ENCODE data around the gene EPHB2. TPM values are rescaled to one million over a fixed set of nuclear protein-coding genes. Genes with fewer than 3 reads are reported as not detected.

EPHB2 gene
- total and polyA plus RNA-seq, 2 donors (not counting 1 experiment from before 2014, with no cell fraction given), result 0.07 to 0.39 TPM

- DNase-seq (no peak), ATAC-seq (ENCODE audit: low read depth) (no peak)
- H3K4me1 Mint-ChIP-seq, result no peaks in the 10 kb centered on the region
- H3K4me3 ChIP-seq (ENCODE audit: control extremely low read depth in 1 of 5, extremely low read depth in 1 of 5, insufficient read depth in 1 of 5, low read depth in 2 of 5, low read length in 4 of 5), result no peak overlapping the region
- H3K27me3 ChIP-seq (replicated peaks in 1 of 4; ENCODE audit: control extremely low read depth in 1 of 4, control insufficient read depth in 3 of 4, insufficient read depth in 4 of 4, low read length in 3 of 4), result no peaks in the 10 kb centered on the region
- no peak overlapping the region for H3K27ac ChIP-seq (ENCODE audit: low read length in 2 of 2)
- ChIA-PET POLR2A (no interaction called here), CTCF (no interaction called here)
- H3K9me3 ChIP-seq (ENCODE audit: control extremely low read depth in 1 of 3, control insufficient read depth in 2 of 3, insufficient read depth in 1 of 3, low read length in 2 of 3), result no peaks in the 10 kb centered on the region
- peaks cover 5% of the 10 kb centered on the region for H3K27me3 Mint-ChIP-seq
- H3K36me3 ChIP-seq (replicated peaks in 1 of 2; ENCODE audit: control extremely low read depth in 1 of 2, control insufficient read depth in 1 of 2, extremely low read depth in 1 of 2, insufficient read depth in 2 of 2, low read length in 1 of 2), result no peaks in the 10 kb centered on the region
- no peaks in the 10 kb centered on the region for H3K9me3 Mint-ChIP-seq (ENCODE audit: insufficient read depth)
- no peak overlapping the region for H3K4me3 Mint-ChIP-seq
- no peaks in the 10 kb centered on the region for H3K4me1 ChIP-seq (ENCODE audit: control insufficient read depth in 2 of 2, insufficient read depth in 2 of 2, low read length in 2 of 2)
- H4K20me1 ChIP-seq (ENCODE audit: control insufficient read depth, insufficient read depth, low read length, poor library complexity, severe bottlenecking), result no peaks in the 10 kb centered on the region
- H3K27ac Mint-ChIP-seq, result no peak overlapping the region
- intact Hi-C loops (cut with micrococcal nuclease), result no loop called here
- WGBS (ENCODE audit: insufficient coverage), result 92% methylated on average over 10 of the region's 12 CpGs
- H3K4me2 ChIP-seq (replicated peaks; ENCODE audit: low read depth, low read length, poor library complexity, severe bottlenecking), result no peak overlapping the region
- no peak overlapping the region for H2AFZ ChIP-seq (ENCODE audit: insufficient read depth, low read depth, low read length, poor library complexity, severe bottlenecking)
- no peak overlapping the region for H3K9ac ChIP-seq (ENCODE audit: low read length)
- no peak for TF ChIP-seq CTCF (IDR thresholded peaks at IDR 0.05)
- TF ChIP-seq EZH2 (IDR thresholded peaks at IDR 0.05; ENCODE audit: borderline replicate concordance, insufficient read depth, low read depth, low read length, poor library complexity, severe bottlenecking), result no peak
- no peaks in the 10 kb centered on the region for H3K79me2 ChIP-seq (ENCODE audit: control insufficient read depth, insufficient read depth, low read length)
These were observed 95.9 kb downstream of the EPHB2 start for GRCh38 chr1:22806584-22806983.

- Histone ChIP-seq H3K4me3 (ENCODE audit: control extremely low read depth in 1 of 5, extremely low read depth in 1 of 5, insufficient read depth in 1 of 5, low read depth in 2 of 5, low read length in 4 of 5) (no peak overlapping the region), H3K27ac (ENCODE audit: low read length in 2 of 2) (no peak overlapping the region), H3K27me3 (replicated peaks in 1 of 4; ENCODE audit: control extremely low read depth in 1 of 4, control insufficient read depth in 3 of 4, insufficient read depth in 4 of 4, low read length in 3 of 4) (no peaks in the 10 kb centered on the region), H3K79me2 (ENCODE audit: control insufficient read depth, insufficient read depth, low read length) (no peaks in the 10 kb centered on the region), H3K9me3 (ENCODE audit: control extremely low read depth in 1 of 3, control insufficient read depth in 2 of 3, insufficient read depth in 1 of 3, low read length in 2 of 3) (no peaks in the 10 kb centered on the region), H3K4me1 (ENCODE audit: control insufficient read depth in 2 of 2, insufficient read depth in 2 of 2, low read length in 2 of 2) (no peaks in the 10 kb centered on the region), H3K36me3 (replicated peaks in 1 of 2; ENCODE audit: control extremely low read depth in 1 of 2, control insufficient read depth in 1 of 2, extremely low read depth in 1 of 2, insufficient read depth in 2 of 2, low read length in 1 of 2) (no peaks in the 10 kb centered on the region), H2AFZ (ENCODE audit: insufficient read depth, low read depth, low read length, poor library complexity, severe bottlenecking) (no peak overlapping the region), H4K20me1 (ENCODE audit: control insufficient read depth, insufficient read depth, low read length, poor library complexity, severe bottlenecking) (no peaks in the 10 kb centered on the region), H3K4me2 (replicated peaks; ENCODE audit: low read depth, low read length, poor library complexity, severe bottlenecking) (no peak overlapping the region), H3K9ac (ENCODE audit: low read length) (no peak overlapping the region)
- TF ChIP-seq CTCF (IDR thresholded peaks at IDR 0.05) (no peak), EZH2 (IDR thresholded peaks at IDR 0.05; ENCODE audit: borderline replicate concordance, insufficient read depth, low read depth, low read length, poor library complexity, severe bottlenecking) (no peak)
- Mint-ChIP-seq H3K27ac (no peak overlapping the region), H3K4me1 (no peaks in the 10 kb centered on the region), H3K9me3 (ENCODE audit: insufficient read depth) (no peaks in the 10 kb centered on the region), H3K4me3 (no peak overlapping the region), H3K27me3 (peaks cover 5% of the 10 kb centered on the region)
- intact Hi-C loops (cut with micrococcal nuclease), result no loop called here
- 93% methylated on average over 4 of the region's 4 CpGs for WGBS (ENCODE audit: insufficient coverage)
- no peak for ATAC-seq (ENCODE audit: low read depth)
- CTCF ChIA-PET, result no interaction called here
- POLR2A ChIA-PET, result no interaction called here
- no peak for DNase-seq
These were observed 96.7 kb downstream of the EPHB2 start for GRCh38 chr1:22807340-22807739.

Data from B cell (primary cell).